HEK293 (cell line): ENCODE data around the gene PSAT1.

Experiments used
- CTCF ChIA-PET: fragments of 350-600 bp; formaldehyde crosslinking; extraction: SDS; loops from one replicate; lab custom pipeline; 2021; ENCODE audit warnings: antibody characterized with exemption; lab: Yijun Ruan, JAX
- POLR2A ChIA-PET: fragments of 300-600 bp; formaldehyde crosslinking; extraction: SDS; loops from one replicate; lab custom pipeline; 2020; ENCODE audit warnings: antibody characterized with exemption, inconsistent platforms; lab: Yijun Ruan, JAX
- H3K27ac ChIP-seq: fragments of 200-500 bp; sonication (Bioruptor generic); 2 replicates; pipeline ENCODE4 v1.5.1; 2014; ENCODE audit warnings: low read depth, low read length, control low read depth, inconsistent platforms; ENCODE audit errors: extremely low read depth
- H3K36me3 ChIP-seq, 2 experiments: fragments of 200-500 bp in 1 of 2; sonication (Bioruptor generic) in 1 of 2; 1 replicate in 1 of 2; 2 replicates in 1 of 2; pipeline ENCODE4 v1.5.1; 2014 to 2017; ENCODE audit warnings: inconsistent platforms in 2 of 2, low read length in 2 of 2; ENCODE audit not compliant: control insufficient read depth in 2 of 2, insufficient read depth in 1 of 2
- H3K4me1 ChIP-seq: fragments of 200-500 bp; sonication (Bioruptor generic); 2 replicates; pipeline ENCODE4 v1.5.1; 2014; ENCODE audit warnings: mild to moderate bottlenecking, low read length, inconsistent platforms; ENCODE audit not compliant: control insufficient read depth, insufficient read depth
- H3K4me3 ChIP-seq: 2 replicates; pipeline ENCODE4 v1.5.1; 2011; ENCODE audit warnings: low read depth, mild to moderate bottlenecking, control low read depth, low read length, moderate library complexity
- H3K9me3 ChIP-seq: fragments of 200-500 bp; sonication (Bioruptor generic); 2 replicates; pipeline ENCODE4 v1.5.1; 2014; ENCODE audit warnings: low read depth, low read length, inconsistent platforms; ENCODE audit not compliant: control insufficient read depth, insufficient read depth
- KLF9 ChIP-seq: fragments of 450-650 bp; formaldehyde crosslinking; IDR thresholded peaks from 2 replicates; pipeline ENCODE4 v1.5.1; 2016; ENCODE audit warnings: missing biosample characterization, missing genetic modification characterization, low read depth
- MEIS1 ChIP-seq: sonication (generic); formaldehyde crosslinking; IDR thresholded peaks from 2 replicates; pipeline ENCODE4 v1.8.1; 2022; ENCODE audit warnings: missing genetic modification reagents, mild to moderate bottlenecking, borderline replicate concordance
- SALL2 ChIP-seq: fragments of 450-650 bp; formaldehyde crosslinking; IDR thresholded peaks from 2 replicates; pipeline ENCODE4 v1.5.0; 2017; ENCODE audit warnings: missing biosample characterization, mild to moderate bottlenecking, missing genetic modification characterization, borderline replicate concordance
- SP2 ChIP-seq: fragments of 450-650 bp; formaldehyde crosslinking; IDR thresholded peaks from 2 replicates; pipeline ENCODE4 v1.5.1; 2016; ENCODE audit warnings: missing biosample characterization, missing genetic modification characterization
- TRIM28 ChIP-seq: IDR thresholded peaks from 2 replicates; pipeline ENCODE4 v1.6.1; 2011; ENCODE audit warnings: low read length, control low read depth, borderline replicate concordance
- WT1 ChIP-seq: fragments of 450-650 bp; formaldehyde crosslinking; IDR thresholded peaks from 2 replicates; pipeline ENCODE4 v1.5.1; 2016; ENCODE audit warnings: missing biosample characterization, missing genetic modification characterization
- YY2 ChIP-seq: fragments of 450-650 bp; formaldehyde crosslinking; IDR thresholded peaks from 2 replicates; pipeline ENCODE4 v1.5.1; 2016; ENCODE audit warnings: missing biosample characterization, missing genetic modification characterization
- ZBTB8A ChIP-seq: fragments of 450-650 bp; formaldehyde crosslinking; IDR thresholded peaks from 2 replicates; pipeline ENCODE4 v1.5.1; 2016; ENCODE audit warnings: missing biosample characterization, missing genetic modification characterization
- ZNF114 ChIP-seq: fragments of 450-650 bp; formaldehyde crosslinking; IDR thresholded peaks from 2 replicates; pipeline ENCODE4 v1.5.0; 2017; ENCODE audit warnings: missing biosample characterization, missing genetic modification characterization
- ZNF16 ChIP-seq: fragments of 450-650 bp; formaldehyde crosslinking; IDR thresholded peaks from 2 replicates; pipeline ENCODE4 v1.5.1; 2016; ENCODE audit warnings: low read depth, missing biosample characterization, missing genetic modification characterization
- ZNF169 ChIP-seq: fragments of 450-650 bp; formaldehyde crosslinking; IDR thresholded peaks from 2 replicates; pipeline ENCODE4 v1.5.1; 2016; ENCODE audit warnings: missing biosample characterization, missing genetic modification characterization
- ZNF214 ChIP-seq: fragments of 450-650 bp; formaldehyde crosslinking; IDR thresholded peaks from 2 replicates; pipeline ENCODE4 v1.5.1; 2017; ENCODE audit warnings: missing biosample characterization, mild to moderate bottlenecking, missing genetic modification characterization, borderline replicate concordance
- ZNF48 ChIP-seq: fragments of 450-650 bp; formaldehyde crosslinking; IDR thresholded peaks from 2 replicates; pipeline ENCODE4 v1.5.1; 2016; ENCODE audit warnings: missing biosample characterization, missing genetic modification characterization
- ZNF530 ChIP-seq: fragments of 450-650 bp; formaldehyde crosslinking; IDR thresholded peaks from 2 replicates; pipeline ENCODE4 v1.5.1; 2016; ENCODE audit warnings: low read depth, missing biosample characterization, missing genetic modification characterization
- ZNF560 ChIP-seq: fragments of 450-650 bp; formaldehyde crosslinking; IDR thresholded peaks from 2 replicates; pipeline ENCODE4 v1.5.1; 2017; ENCODE audit warnings: missing biosample characterization, missing genetic modification characterization, borderline replicate concordance
- ZNF571 ChIP-seq: fragments of 450-650 bp; formaldehyde crosslinking; IDR thresholded peaks from 2 replicates; pipeline ENCODE4 v1.5.0; 2017; ENCODE audit warnings: missing biosample characterization, missing genetic modification characterization
- TF ChIP-seq, protein P1 (sequence below): fragments of 450-650 bp; formaldehyde crosslinking; IDR thresholded peaks from 2 replicates; pipeline ENCODE4 v1.5.1; 2016; ENCODE audit warnings: missing biosample characterization, missing genetic modification characterization
- TF ChIP-seq, protein P2 (sequence below): fragments of 450-650 bp; formaldehyde crosslinking; IDR thresholded peaks from 2 replicates; pipeline ENCODE4 v1.5.1; 2016; ENCODE audit warnings: missing biosample characterization, missing genetic modification characterization
- TF ChIP-seq, protein P3 (sequence below): fragments of 450-650 bp; formaldehyde crosslinking; optimal IDR thresholded peaks from 2 replicates; pipeline ENCODE3; 2016; ENCODE audit warnings: missing biosample characterization, mild to moderate bottlenecking, missing genetic modification characterization

Gene PSAT1

DNA sequence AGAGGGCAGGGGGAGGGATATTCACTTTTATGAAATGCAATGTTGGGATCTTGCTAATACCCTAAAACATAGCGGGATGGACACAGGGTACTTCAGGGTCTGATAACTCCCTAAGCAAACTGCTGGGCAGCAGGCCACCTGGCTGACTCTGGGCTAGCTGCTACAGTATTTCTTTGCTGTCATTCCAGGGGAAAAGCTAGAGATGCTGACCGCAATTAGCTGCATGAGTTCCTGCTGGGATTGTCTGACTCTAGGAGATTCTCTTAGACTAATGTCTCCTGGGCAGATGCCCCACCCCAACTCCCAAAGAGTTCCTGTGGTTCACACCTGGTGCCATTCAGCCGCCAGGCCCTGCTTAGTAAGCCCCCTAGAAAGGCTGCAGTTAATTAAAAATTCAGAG lies 69.9 kb downstream of the PSAT1 start:
- Histone ChIP-seq H3K27ac (no peak overlapping the region), H3K4me1 (peaks cover 3% of the 10 kb centered on the region; the same call in 1 of the 2 replicates), H3K9me3 (no peaks in the 10 kb centered on the region), H3K4me3 (no peak overlapping the region), H3K36me3 (no peaks in the 10 kb centered on the region)
- no peak for TF ChIP-seq YY2
- TF ChIP-seq, protein P1, sequence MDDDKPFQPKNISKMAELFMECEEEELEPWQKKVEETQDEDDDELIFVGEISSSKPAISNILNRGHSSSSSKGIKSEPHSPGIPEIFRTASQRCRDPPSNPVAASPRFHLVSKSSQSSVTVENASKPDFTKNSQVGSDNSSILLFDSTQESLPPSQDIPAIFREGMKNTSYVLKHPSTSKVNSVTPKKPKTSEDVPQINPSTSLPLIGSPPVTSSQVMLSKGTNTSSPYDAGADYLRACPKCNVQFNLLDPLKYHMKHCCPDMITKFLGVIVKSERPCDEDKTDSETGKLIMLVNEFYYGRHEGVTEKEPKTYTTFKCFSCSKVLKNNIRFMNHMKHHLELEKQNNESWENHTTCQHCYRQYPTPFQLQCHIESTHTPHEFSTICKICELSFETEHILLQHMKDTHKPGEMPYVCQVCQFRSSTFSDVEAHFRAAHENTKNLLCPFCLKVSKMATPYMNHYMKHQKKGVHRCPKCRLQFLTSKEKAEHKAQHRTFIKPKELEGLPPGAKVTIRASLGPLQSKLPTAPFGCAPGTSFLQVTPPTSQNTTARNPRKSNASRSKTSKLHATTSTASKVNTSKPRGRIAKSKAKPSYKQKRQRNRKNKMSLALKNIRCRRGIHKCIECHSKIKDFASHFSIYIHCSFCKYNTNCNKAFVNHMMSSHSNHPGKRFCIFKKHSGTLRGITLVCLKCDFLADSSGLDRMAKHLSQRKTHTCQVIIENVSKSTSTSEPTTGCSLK (tag by site-specific recombination): no peak
- ChIA-PET POLR2A (no interaction called here), CTCF (interaction anchor here (1.0 to 1.5 kb wide), 6 partner anchors 9 to 933 kb away, joined by 3 to 7 read pairs (median 4); no protein-coding TSS in a partner anchor)

DNA sequence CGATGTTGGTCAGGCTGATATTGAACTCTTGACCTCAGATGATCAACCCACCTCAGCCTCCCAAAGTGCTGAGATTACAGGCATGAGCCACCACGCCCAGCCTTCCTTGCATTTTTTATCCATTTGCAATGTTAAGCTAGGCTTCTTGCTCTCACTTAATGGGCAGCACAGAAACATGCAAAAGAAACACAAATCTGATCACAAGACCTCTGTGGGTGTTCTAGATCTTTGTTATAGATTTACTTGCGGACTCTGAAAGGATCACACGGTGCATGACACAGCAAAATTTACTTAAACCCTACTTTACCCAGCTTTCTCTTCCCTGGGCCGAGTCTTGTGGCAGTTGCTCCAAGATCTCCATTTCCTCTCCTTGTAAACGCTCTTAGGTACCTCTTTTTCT lies 71.3 kb downstream of the PSAT1 start:
- no peak overlapping the region for H3K27ac ChIP-seq
- no peak for TF ChIP-seq KLF9 (tag by site-specific recombination)
- TF ChIP-seq SALL2 (tag by site-specific recombination): no peak
- TF ChIP-seq, protein P2, sequence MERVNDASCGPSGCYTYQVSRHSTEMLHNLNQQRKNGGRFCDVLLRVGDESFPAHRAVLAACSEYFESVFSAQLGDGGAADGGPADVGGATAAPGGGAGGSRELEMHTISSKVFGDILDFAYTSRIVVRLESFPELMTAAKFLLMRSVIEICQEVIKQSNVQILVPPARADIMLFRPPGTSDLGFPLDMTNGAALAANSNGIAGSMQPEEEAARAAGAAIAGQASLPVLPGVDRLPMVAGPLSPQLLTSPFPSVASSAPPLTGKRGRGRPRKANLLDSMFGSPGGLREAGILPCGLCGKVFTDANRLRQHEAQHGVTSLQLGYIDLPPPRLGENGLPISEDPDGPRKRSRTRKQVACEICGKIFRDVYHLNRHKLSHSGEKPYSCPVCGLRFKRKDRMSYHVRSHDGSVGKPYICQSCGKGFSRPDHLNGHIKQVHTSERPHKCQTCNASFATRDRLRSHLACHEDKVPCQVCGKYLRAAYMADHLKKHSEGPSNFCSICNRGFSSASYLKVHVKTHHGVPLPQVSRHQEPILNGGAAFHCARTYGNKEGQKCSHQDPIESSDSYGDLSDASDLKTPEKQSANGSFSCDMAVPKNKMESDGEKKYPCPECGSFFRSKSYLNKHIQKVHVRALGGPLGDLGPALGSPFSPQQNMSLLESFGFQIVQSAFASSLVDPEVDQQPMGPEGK: no peak
- TF ChIP-seq ZNF571: no peak
- TF ChIP-seq ZNF169: no peak
- TF ChIP-seq ZNF560 (tag by site-specific recombination): no peak
- no peak for TF ChIP-seq ZNF114 (tag by site-specific recombination)
- TF ChIP-seq ZNF16 (tag by site-specific recombination): no peak
- TF ChIP-seq ZBTB8A (tag by site-specific recombination): no peak
- TF ChIP-seq WT1 (tag by site-specific recombination): no peak
- no peak for TF ChIP-seq ZNF530 (tag by site-specific recombination)
- TF ChIP-seq TRIM28: no peak
- no peak for TF ChIP-seq ZNF214
- TF ChIP-seq ZNF48 (tag by site-specific recombination): no peak
- TF ChIP-seq, protein P3, sequence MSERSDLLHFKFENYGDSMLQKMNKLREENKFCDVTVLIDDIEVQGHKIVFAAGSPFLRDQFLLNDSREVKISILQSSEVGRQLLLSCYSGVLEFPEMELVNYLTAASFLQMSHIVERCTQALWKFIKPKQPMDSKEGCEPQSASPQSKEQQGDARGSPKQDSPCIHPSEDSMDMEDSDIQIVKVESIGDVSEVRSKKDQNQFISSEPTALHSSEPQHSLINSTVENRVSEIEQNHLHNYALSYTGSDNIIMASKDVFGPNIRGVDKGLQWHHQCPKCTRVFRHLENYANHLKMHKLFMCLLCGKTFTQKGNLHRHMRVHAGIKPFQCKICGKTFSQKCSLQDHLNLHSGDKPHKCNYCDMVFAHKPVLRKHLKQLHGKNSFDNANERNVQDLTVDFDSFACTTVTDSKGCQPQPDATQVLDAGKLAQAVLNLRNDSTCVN (tag by site-specific recombination): no peak
- TF ChIP-seq SP2 (tag by site-specific recombination): no peak
- no peak for TF ChIP-seq MEIS1 (CRISPR knock-in tag)
- H3K4me3 ChIP-seq: no peak overlapping the region
- H3K4me1 ChIP-seq: peaks cover 3% of the 10 kb centered on the region; the same call in 1 of the 2 replicates
- no peaks in the 10 kb centered on the region for H3K9me3 ChIP-seq
- ChIA-PET CTCF (interaction anchor here (0.5 to 3.7 kb wide), 13 partner anchors 10 to 1245 kb away, joined by 3 to 24 read pairs (median 3); no protein-coding TSS in a partner anchor), POLR2A (no interaction called here)
- no peaks in the 10 kb centered on the region for H3K36me3 ChIP-seq
